ENCODE measurements around the gene MAPKBP1. TPM values are rescaled to one million over a fixed set of nuclear protein-coding genes. Genes with fewer than 3 reads are reported as not detected.

The MAPKBP1 gene
- total and polyA plus RNA-seq, 2 of the 8 experiments (the other 6 are each of a cell fraction or from before 2014, with no cell fraction given) = 4.3 to 11.3 TPM

DNA sequence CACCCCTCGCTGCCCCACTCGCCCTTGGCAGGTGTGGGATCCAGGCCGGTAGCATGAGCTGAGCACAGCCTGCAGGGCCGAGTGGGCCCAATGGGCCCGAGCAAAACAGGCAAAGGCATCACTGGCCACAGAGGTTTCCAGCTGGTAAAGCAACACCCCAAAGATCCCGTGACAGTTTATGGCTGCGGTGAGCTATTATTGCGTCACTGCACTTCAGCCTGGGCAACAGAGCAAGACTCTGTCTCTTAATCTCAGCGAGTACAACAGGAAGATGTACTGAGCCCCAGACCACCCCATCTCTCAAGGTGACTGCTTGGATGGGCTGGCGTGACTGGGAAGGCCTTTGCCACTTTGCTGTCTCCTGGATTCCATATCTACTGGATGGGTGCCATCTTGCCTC, 57.9 kb downstream of the MAPKBP1 start (continued):
- TF ChIP-seq, protein P1, sequence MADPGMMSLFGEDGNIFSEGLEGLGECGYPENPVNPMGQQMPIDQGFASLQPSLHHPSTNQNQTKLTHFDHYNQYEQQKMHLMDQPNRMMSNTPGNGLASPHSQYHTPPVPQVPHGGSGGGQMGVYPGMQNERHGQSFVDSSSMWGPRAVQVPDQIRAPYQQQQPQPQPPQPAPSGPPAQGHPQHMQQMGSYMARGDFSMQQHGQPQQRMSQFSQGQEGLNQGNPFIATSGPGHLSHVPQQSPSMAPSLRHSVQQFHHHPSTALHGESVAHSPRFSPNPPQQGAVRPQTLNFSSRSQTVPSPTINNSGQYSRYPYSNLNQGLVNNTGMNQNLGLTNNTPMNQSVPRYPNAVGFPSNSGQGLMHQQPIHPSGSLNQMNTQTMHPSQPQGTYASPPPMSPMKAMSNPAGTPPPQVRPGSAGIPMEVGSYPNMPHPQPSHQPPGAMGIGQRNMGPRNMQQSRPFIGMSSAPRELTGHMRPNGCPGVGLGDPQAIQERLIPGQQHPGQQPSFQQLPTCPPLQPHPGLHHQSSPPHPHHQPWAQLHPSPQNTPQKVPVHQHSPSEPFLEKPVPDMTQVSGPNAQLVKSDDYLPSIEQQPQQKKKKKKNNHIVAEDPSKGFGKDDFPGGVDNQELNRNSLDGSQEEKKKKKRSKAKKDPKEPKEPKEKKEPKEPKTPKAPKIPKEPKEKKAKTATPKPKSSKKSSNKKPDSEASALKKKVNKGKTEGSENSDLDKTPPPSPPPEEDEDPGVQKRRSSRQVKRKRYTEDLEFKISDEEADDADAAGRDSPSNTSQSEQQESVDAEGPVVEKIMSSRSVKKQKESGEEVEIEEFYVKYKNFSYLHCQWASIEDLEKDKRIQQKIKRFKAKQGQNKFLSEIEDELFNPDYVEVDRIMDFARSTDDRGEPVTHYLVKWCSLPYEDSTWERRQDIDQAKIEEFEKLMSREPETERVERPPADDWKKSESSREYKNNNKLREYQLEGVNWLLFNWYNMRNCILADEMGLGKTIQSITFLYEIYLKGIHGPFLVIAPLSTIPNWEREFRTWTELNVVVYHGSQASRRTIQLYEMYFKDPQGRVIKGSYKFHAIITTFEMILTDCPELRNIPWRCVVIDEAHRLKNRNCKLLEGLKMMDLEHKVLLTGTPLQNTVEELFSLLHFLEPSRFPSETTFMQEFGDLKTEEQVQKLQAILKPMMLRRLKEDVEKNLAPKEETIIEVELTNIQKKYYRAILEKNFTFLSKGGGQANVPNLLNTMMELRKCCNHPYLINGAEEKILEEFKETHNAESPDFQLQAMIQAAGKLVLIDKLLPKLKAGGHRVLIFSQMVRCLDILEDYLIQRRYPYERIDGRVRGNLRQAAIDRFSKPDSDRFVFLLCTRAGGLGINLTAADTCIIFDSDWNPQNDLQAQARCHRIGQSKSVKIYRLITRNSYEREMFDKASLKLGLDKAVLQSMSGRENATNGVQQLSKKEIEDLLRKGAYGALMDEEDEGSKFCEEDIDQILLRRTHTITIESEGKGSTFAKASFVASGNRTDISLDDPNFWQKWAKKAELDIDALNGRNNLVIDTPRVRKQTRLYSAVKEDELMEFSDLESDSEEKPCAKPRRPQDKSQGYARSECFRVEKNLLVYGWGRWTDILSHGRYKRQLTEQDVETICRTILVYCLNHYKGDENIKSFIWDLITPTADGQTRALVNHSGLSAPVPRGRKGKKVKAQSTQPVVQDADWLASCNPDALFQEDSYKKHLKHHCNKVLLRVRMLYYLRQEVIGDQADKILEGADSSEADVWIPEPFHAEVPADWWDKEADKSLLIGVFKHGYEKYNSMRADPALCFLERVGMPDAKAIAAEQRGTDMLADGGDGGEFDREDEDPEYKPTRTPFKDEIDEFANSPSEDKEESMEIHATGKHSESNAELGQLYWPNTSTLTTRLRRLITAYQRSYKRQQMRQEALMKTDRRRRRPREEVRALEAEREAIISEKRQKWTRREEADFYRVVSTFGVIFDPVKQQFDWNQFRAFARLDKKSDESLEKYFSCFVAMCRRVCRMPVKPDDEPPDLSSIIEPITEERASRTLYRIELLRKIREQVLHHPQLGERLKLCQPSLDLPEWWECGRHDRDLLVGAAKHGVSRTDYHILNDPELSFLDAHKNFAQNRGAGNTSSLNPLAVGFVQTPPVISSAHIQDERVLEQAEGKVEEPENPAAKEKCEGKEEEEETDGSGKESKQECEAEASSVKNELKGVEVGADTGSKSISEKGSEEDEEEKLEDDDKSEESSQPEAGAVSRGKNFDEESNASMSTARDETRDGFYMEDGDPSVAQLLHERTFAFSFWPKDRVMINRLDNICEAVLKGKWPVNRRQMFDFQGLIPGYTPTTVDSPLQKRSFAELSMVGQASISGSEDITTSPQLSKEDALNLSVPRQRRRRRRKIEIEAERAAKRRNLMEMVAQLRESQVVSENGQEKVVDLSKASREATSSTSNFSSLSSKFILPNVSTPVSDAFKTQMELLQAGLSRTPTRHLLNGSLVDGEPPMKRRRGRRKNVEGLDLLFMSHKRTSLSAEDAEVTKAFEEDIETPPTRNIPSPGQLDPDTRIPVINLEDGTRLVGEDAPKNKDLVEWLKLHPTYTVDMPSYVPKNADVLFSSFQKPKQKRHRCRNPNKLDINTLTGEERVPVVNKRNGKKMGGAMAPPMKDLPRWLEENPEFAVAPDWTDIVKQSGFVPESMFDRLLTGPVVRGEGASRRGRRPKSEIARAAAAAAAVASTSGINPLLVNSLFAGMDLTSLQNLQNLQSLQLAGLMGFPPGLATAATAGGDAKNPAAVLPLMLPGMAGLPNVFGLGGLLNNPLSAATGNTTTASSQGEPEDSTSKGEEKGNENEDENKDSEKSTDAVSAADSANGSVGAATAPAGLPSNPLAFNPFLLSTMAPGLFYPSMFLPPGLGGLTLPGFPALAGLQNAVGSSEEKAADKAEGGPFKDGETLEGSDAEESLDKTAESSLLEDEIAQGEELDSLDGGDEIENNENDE (IDR thresholded peaks at IDR 0.05; ENCODE audit: insufficient replicate concordance, low read length) = no peak
- no peak for TF ChIP-seq CHD1 (IDR thresholded peaks at IDR 0.05; ENCODE audit: low read depth, low read length)
- TF ChIP-seq, protein P2, sequence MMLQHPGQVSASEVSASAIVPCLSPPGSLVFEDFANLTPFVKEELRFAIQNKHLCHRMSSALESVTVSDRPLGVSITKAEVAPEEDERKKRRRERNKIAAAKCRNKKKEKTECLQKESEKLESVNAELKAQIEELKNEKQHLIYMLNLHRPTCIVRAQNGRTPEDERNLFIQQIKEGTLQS (IDR thresholded peaks at IDR 0.05; ENCODE audit: insufficient read depth, low read depth, low read length) = no peak
- TF ChIP-seq TAF1 (IDR thresholded peaks at IDR 0.05; ENCODE audit: low read depth, low read length) = no peak
- TF ChIP-seq SP2 (IDR thresholded peaks at IDR 0.05; ENCODE audit: low read length) = no peak

All from H1 (cell line).